Epidermal melanocyte (primary cell): ENCODE measurements around the gene MLYCD.
A peak's percentile ranks its signal among the peaks of the same experiment; 100 is the strongest.

Experiments
- DNase-seq: peaks from one replicate; pipeline ENCODE4 v3.0.0; 2011; ENCODE audit warnings: low spot score; ENCODE audit not compliant: insufficient read length

Gene MLYCD

GRCh38 chr16:83925095-83925905 is 26.4 kb downstream of the MLYCD start:
- no peak for DNase-seq

- DNase-seq, result no peak
These were observed 27.2 kb downstream of the MLYCD start for GRCh38 chr16:83925957-83926725.

DNA sequence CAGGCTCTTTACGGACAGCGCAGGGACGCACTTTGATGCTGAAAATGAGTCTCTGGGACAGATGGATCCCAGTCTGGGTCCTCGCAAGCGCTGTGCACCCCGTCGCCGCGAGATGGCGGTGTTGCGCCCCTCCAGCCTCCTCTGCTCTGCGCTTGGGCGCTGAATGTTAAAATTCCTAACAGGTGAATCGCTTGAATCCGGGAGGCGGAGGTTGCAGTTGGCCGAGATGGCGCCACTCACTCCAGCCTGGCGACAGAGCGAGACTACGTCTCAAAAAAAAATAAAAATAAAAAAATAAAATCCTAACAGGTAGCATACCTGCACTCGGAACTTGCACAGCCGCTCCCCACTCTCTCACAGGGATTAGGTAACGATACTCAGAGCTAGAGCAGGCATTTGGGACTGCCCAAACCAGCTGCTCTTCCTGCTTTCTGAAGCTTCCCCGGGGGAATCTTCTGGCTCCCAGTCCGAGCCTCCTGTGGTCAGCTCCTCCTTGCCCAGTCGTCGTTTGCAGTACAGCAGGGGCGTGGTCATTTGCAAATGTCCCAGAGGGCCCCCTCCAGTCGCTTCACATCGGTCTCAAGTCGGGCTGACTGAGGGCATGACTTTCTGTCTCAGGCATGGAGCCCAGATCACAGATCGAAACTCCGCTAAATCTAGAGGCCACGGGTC is 27.9 kb downstream of the MLYCD start:
- DNase-seq, result peak; percentile 86

DNA sequence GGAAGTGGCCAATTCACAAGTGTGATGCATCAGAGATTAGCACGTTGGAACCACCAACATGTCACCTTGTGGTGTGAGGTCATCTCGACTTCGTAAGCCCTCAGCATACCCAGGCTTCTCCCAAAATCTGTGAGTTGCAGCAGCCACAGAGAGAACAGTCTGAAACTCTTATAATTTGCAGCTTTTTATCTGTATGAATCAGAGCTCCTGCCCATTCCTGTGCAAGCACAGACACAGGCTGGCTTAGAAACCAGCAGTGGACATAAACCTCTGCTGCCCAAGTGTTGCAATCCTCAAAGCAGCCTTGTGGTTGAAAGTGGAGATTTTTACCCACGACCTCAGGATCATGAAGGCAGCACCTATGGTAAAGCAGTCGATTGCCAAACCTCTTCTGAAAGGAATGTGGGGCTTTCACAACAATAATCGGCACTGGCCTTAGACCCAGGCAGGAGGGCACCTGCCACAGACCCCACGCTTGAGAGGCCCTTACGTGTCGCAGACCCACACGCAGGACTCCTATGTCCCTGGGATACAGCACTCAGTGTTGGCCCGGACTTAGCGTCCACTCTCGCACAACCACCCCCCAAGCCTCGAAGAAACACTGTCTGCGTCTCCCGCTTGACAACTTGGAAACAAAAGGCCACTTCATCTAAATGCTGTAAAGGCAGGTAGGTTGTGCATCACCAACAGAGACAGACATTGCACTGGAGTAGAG is 29.6 kb downstream of the MLYCD start:
- no peak for DNase-seq

- no peak for DNase-seq
These were observed 31.1 kb downstream of the MLYCD start for GRCh38 chr16:83929811-83930555.

DNA sequence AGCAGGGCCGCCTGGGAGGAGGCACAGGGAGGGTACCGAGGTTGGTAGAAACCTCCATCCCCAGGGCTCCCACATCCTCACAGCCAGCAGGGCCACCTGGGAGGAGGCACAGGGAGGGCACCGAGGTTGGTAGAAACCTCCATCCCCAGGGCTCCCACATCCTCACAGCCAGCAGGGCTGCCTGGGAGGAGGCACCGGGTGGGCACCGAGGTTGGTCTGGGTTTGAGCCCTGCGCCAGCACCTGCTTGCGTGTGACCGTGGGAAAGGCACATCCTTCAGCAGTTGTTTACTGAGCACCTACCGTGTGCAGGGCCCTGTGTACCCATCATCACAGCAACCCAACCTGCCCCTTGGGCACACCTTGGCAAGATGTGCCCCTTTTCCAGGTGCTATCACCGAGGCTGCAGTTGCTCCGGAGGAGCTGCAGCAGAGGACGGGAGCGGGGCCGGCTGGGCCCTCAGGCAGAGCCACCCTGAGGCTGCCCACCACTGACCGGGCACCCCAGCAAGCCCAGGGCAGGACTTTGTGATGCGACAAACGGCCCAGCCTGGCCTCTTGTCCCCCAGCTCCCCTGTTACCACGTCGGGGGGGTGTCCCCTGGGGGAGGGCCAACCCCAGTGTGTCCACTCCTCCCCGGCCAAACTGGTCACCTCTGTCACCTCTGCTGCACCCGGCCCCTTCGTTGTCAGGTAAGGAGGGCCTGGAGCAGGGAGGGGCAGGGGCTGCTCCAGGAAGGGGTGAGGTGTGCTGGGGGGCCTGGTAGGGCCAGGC is 32.0 kb downstream of the MLYCD start:
- DNase-seq, result no peak

DNA sequence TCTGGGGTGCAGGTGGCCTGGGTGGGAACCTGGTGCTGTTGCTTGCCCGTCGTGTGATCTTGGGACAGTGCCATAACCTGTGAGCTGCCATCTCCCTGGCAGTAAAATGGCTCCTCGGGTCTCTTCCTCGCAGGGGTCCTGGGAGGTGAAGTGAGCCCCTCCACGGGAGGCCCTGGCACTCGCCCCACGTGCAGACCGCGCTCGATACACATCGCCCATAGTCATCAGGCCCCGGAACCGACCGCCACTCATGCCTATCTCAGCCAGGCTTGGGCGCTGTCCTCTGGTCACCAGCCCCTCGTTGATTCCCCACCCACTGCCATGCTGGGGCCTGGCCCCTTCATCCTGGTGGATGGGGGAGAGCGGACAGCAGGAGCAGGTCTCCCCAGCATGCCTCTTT is 32.6 kb downstream of the MLYCD start:
- no peak for DNase-seq

DNA sequence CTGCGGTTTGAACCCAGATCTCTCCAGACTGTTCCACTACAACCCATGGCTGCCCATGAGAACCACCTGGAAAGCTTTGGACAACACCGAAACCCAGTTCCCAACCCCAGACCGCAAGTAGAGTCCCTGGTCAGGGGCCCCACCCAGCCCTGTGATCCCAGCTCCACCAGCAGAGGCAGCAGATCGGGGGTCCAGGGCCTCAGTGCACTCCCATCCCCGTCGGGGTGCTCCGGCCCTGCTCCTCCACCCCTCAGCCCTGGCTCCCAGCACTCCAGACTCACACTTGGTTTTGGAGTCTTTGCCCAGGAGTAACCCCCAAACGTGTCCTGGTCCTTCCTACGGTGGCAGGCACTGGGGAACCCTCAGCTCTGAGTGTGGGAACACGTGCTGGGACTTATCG is 33.4 kb downstream of the MLYCD start:
- no peak for DNase-seq

DNA sequence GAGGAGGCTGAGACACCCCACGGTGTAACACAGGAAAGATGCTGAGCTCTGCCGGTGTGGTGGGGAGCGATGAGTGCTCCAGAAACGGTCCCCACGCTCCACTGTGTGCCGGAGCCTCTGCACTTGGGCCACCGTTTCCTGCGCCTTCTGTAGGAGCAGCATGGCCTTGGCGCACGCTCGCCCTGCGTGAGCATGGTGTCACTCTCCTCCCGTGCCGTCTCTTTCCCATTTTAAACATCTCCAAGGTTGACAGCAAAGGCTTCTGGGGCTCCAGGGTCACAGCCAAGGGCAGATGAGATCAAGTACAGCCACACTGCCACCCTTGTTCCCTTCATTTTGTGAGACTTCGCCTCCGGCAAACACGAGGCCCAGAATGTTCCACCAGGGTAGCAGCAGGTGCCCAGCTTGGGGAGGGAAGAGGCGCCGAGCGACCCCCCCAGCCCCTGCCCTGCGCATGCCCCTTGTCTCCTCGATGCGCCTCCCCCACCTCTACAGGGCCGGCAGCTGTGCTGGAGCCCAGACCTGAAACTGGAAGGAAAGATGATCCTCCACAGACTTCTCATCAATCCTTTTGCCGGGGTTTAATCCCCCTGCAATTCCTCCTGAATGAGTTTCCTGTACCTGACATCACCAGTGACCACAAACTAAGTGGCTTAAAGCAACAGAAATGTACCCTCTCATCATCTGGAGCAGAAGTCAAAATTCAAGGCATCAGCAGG is 34.2 kb downstream of the MLYCD start:
- no peak for DNase-seq

DNA sequence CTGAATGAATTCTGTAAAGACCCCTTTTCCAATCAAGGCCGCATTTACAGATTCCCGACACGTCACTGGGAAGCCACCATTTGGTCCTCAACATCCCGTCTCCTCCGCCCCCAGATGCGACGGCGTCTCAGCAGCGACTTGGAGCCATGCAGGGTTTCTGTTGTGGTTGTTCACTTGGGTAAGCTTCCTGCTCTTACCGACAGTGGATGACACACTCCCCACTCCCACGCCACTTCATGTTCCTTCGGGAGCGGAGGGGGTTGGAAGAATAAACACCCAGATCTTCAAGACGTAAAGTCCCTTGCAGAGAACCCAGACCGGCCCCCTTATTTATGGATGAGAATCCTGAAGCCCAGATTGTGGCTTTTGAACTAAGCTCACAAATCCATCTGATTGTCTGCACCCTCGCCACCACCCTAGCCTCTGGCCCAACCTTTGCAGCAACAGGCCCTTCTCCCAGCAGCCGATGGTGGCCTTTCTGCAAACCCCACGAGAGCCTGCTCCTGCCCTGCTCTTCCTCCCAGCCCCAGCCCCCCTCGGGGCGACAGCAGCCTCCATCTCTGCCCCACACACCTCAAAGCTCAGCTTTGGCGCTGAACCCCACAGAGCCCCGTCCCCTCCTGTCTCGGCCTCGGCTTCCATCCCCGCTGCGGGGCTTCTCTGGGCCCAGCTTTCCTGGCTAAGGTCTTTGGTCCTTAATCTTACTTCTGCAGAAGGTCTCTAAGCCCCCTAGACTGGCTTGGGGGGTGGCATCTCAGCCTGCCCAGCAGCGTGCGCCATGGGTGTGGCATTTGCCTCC is 35.2 kb downstream of the MLYCD start:
- DNase-seq, result no peak

- no peak for DNase-seq
These were observed 35.7 kb downstream of the MLYCD start for GRCh38 chr16:83934684-83934977.

DNA sequence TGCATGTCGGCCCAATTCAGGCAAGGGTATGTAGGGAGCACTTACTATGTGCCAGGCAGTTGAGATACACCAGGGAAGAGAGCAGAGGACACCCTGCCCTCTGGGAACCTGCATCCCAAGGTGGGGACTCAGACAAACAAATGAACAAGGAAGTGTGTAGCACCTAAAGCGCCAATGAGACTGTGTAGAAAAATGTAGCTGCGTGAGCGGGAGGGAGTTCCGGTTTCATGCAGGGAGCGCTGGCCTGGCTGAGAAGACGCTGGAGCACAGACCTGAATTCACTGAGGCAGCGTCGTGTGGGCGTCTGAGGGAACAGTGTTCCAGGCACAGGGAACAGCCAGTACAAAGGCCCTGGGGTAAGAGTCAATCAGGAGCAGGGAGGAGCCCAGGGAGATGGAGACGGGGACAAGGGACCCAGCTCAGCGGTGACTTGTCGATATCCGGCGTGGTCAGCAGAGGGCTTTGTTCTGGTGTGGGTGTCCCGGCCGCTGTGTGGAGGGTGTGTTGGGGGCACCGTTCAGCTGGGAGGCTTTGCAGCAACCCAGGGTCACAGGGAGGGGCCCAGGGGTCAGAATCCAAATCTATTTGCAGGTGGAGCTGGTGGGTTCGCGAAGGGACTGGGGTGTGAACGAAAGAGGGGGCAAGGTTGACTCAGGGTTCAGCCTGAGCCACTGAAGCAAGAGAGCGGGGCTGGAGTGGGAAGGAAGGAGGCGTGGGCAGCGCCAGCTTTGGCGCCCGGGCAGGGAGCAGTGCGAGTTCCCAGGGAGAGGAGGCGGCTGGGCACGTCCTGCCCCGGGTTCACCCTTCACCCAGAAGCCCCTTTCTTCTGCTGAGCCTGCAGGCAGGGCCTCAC is 36.3 kb downstream of the MLYCD start:
- DNase-seq, result no peak

DNA sequence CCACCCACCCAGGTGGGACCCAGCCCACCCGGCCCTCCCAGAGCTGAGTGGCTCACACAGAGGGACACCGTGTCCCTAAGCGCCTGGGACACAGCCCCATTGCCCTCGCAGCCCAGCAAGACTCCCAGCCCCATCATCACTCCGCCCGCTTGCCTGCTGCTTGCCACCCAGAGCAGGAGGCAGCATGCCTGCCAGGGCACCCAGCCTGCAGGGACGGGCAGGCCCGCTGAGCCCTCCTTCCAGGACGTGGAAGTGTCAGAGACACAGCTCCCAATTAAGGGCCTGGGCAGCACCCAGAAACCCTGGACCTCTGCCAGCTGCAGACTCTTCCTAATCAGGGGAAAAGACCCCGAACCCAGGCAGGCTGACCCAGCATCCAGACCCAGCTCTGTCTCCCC is 36.9 kb downstream of the MLYCD start:
- no peak for DNase-seq

GRCh38 chr16:83936581-83937165 is 37.8 kb downstream of the MLYCD start:
- DNase-seq, result no peak

DNA sequence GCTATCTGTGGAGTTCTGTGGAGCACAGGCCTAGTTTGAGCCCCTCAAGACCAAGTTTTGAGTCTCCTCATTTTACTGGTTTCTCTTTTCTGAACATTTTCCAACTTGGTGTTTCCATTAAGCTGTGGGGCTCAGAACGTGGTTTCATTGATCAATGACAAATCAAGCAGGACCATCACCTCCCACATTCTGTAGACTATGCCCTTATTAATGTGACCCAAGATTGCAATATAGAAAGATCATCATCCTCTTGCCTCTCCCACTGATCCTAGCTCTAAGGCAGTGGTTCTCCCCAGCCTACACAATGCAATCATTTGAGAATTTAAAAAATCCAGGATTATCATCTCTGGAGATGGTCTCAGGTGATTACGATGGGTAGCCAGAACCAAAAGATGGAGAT is 38.4 kb downstream of the MLYCD start:
- no peak for DNase-seq

DNA sequence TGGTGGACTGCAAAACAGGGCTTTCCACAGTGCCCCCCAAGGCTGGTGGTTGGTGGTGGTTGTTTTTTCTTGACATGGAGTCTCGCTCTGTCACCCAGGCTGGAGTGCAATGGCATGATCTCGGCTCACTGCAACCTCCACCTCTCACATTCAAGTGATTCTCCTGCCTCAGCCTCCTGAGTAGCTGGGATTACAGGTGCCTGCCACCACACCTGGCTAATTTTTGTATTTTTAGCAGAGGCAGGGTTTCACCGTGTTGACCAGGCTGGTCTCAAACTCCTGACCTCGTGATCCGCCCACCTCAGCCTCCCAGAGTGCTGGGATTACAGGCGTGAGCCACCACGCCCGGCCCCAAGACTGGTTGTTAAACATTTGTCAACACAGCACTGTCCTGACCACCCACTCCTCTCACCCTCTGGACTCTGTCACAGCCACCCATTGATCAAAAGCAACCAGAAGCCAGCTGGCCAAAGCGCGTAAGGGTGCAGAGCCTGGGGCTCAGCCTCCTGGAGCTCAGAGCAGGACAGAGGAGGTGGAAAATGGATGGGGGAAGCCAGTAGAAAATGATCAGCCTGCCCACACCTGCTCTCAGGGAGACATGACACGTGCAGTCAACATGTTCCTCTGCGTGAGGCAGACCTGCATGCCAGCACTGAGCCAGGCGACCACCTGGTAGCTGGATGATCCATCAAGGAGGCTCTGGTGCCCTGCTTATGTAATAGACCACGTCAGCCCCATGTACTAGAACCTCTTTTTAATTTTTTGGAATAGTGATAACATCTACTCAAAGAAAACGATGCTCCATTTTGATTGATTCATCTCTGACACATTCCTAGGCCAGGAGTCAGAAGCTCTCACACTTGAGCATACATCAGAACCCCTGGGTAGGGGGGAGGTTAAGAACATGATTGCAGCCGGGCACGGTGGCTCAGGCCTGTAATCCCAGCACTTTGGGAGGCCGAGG is 39.3 kb downstream of the MLYCD start:
- no peak for DNase-seq
